PC-3 (cell line): ENCODE data around the gene SHLD1. TPM values are rescaled to one million over a fixed set of nuclear protein-coding genes. Genes with fewer than 3 reads are reported as not detected.

ENCODE experiments used
- ATAC-seq: fragments of 200-7000 bp; cut with Tn5 transposase; 2 replicates; pipeline ENCODE4 v1.9.1; 2020; ENCODE audit warnings: mild to moderate bottlenecking, moderate library complexity
- BruUV-seq: library from RNA; stranded (reverse); fragments of 400-500 nt; replicated peaks from 2 replicates; lab custom pipeline; 2021; lab: Mats Ljungman, UMichigan
- CTCF ChIA-PET: fragments of 300-600 bp; sonication (Branson Sonifier 250); formaldehyde crosslinking; loops from one replicate; lab custom pipeline; 2022; ENCODE audit warnings: antibody characterized with exemption; lab: Charles Lee
- POLR2A ChIA-PET: fragments of 300-600 bp; sonication (Branson Sonifier 250); formaldehyde crosslinking; loops from one replicate; lab custom pipeline; 2022; ENCODE audit warnings: antibody characterized with exemption; ENCODE audit not compliant: unreplicated experiment; lab: Charles Lee
- DNase-seq: peaks from one replicate; pipeline ENCODE4 v3.0.0-alpha.2; 2015
- H2AFZ ChIP-seq: fragments of 300-600 bp; sonication (generic); 2 replicates; pipeline ENCODE4 v1.6.0; 2016; ENCODE audit warnings: antibody characterized with exemption, low read length
- H3F3A ChIP-seq: fragments of 300-600 bp; sonication (generic); one replicate; pipeline ENCODE4 v1.6.0; 2017; ENCODE audit warnings: antibody characterized with exemption, low read length, control low read depth, mild to moderate bottlenecking; ENCODE audit not compliant: unreplicated experiment
- H3K27ac ChIP-seq: fragments of 300-600 bp; sonication (generic); 2 replicates; pipeline ENCODE4 v1.5.1; 2016; ENCODE audit warnings: mild to moderate bottlenecking, low read length
- H3K27me3 ChIP-seq: fragments of 300-600 bp; sonication (generic); 2 replicates; pipeline ENCODE4 v1.6.1; 2016; ENCODE audit warnings: low read length, mixed read lengths
- H3K36me3 ChIP-seq: fragments of 300-600 bp; sonication (generic); 2 replicates; pipeline ENCODE4 v1.6.1; 2016; ENCODE audit warnings: low read depth, mixed run types, low read length, mixed read lengths
- H3K4me1 ChIP-seq: fragments of 300-600 bp; sonication (generic); 2 replicates; pipeline ENCODE4 v1.5.1; 2016; ENCODE audit warnings: low read length; ENCODE audit not compliant: insufficient read depth
- H3K4me2 ChIP-seq: fragments of 300-600 bp; sonication (generic); 2 replicates; pipeline ENCODE4 v1.6.0; 2016; ENCODE audit warnings: low read length
- H3K4me3 ChIP-seq: fragments of 300-600 bp; sonication (generic); 2 replicates; pipeline ENCODE4 v1.5.1; 2016; ENCODE audit warnings: mild to moderate bottlenecking, low read length, mixed read lengths
- H3K79me2 ChIP-seq: fragments of 300-600 bp; sonication (generic); 2 replicates; pipeline ENCODE4 v1.6.1; 2017; ENCODE audit warnings: low read length, mixed read lengths
- H3K9ac ChIP-seq: fragments of 300-600 bp; sonication (generic); 2 replicates; pipeline ENCODE4 v1.6.0; 2016; ENCODE audit warnings: mild to moderate bottlenecking, low read length
- H3K9me2 ChIP-seq: fragments of 300-600 bp; sonication (generic); replicated peaks from 2 replicates; pipeline ENCODE4 v1.6.1; 2016; ENCODE audit warnings: mixed run types, low read length, mixed read lengths
- H3K9me3 ChIP-seq: fragments of 300-600 bp; sonication (generic); 2 replicates; pipeline ENCODE4 v1.6.1; 2016; ENCODE audit warnings: low read length, mixed read lengths
- H4K20me1 ChIP-seq: fragments of 300-600 bp; sonication (generic); 2 replicates; pipeline ENCODE4 v1.6.1; 2016; ENCODE audit warnings: low read length, mixed read lengths
- EZH2 ChIP-seq: fragments of 300-600 bp; sonication (generic); IDR thresholded peaks from one replicate; pipeline ENCODE4 v1.6.1; 2017; ENCODE audit warnings: antibody characterized with exemption, mild to moderate bottlenecking, low read length; ENCODE audit not compliant: unreplicated experiment
- EZH2phosphoT487 ChIP-seq: fragments of 300-600 bp; sonication (generic); IDR thresholded peaks from 2 replicates; pipeline ENCODE4 v1.6.1; 2018; ENCODE audit warnings: mild to moderate bottlenecking, antibody characterized with exemption, low read length, borderline replicate concordance
- intact Hi-C: fragments of 100-400 bp; cut with micrococcal nuclease; formaldehyde crosslinking; loops from 2 replicates; pipeline ENCODE4 v1.9.0; 2023
- total RNA-seq: library from RNA; depleted of rRNA; stranded (reverse); fragments of >200 nt; gene quantifications from 2 replicates; pipeline ENCODE4 v1.2.3, GENCODE V29; 2014
- TF ChIP-seq, protein P1 (sequence below): fragments of 300-600 bp; sonication (generic); conservative IDR thresholded peaks from 2 replicates; pipeline ENCODE4 v1.5.1; 2017; ENCODE audit warnings: antibody characterized with exemption, low read depth, mild to moderate bottlenecking, low read length

Gene SHLD1
- total RNA-seq, 1 experiment from 2014 or later, result 3.4 TPM

DNA sequence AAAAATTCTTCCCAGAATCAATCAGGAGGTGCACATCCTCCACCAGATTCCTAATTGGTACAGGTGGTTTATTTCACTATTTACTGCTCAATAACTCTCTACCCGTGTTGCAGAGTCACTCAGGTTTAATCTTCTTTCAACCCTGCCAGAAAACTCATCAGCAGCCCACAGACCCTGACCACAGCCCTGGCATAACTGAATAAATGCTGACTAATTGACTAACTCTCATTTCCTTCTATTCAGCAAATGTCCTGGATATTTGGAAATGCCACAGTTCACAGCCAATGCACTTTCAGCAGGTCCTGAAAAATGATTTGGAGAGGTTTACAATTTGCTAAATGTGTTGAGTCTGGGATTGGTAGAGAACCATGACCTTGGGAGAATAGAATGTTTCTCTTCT lies 137.8 kb downstream of the SHLD1 start:
- BruUV-seq, result no TSS peak
- peaks cover 41% of the 10 kb centered on the region; the same call in 1 of the 2 replicates for H3K27me3 ChIP-seq

DNA sequence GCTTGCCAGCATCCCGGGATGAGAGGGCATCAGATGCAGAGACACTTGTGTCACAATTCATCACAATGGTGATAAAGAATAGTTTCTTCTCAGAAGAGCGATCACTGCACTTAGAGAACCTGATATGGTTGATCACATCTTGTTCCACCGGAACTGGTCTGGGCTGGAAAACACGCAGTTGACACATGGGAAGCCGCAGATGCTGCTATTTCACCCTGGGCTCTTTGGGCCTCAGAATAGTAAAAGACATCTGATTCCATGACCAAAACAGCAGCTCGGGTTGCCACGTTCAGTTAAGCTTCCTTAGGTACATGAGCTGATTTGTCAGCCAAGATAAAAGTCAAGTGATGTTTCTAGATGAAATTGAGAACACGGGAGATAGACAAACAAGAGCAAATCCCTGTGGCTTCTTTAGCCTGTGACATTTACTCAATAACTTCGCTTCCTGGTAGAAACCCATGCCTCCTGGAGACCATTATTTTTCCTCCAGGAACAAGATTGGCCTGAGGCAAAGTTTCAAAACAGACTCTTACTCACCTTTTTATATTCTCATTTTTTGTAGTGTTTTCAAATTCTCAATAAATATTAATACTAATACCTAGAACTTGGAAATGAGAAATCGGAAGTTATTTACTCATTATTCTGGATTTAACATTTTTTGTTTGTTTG lies 140.7 kb downstream of the SHLD1 start:
- no TSS peak for BruUV-seq
- Histone ChIP-seq H3K79me2 (no peaks in the 10 kb centered on the region), H3K27me3 (peaks cover 32% of the 10 kb centered on the region; the same call in 1 of the 2 replicates), H3F3A (no peaks in the 10 kb centered on the region), H3K9me3 (no peaks in the 10 kb centered on the region), H3K9ac (no peak overlapping the region), H2AFZ (no peak overlapping the region), H3K4me3 (no peak overlapping the region), H3K4me2 (no peak overlapping the region), H3K9me2 (no peaks in the 10 kb centered on the region), H3K27ac (no peak overlapping the region), H4K20me1 (no peaks in the 10 kb centered on the region), H3K36me3 (no peaks in the 10 kb centered on the region), H3K4me1 (no peaks in the 10 kb centered on the region)
- POLR2A ChIA-PET, result no interaction called here
- CTCF ChIA-PET, result no interaction called here
- DNase-seq, result peak; percentile 19
- TF ChIP-seq EZH2 (no peak), EZH2phosphoT487 (no peak)
- TF ChIP-seq, protein P1, sequence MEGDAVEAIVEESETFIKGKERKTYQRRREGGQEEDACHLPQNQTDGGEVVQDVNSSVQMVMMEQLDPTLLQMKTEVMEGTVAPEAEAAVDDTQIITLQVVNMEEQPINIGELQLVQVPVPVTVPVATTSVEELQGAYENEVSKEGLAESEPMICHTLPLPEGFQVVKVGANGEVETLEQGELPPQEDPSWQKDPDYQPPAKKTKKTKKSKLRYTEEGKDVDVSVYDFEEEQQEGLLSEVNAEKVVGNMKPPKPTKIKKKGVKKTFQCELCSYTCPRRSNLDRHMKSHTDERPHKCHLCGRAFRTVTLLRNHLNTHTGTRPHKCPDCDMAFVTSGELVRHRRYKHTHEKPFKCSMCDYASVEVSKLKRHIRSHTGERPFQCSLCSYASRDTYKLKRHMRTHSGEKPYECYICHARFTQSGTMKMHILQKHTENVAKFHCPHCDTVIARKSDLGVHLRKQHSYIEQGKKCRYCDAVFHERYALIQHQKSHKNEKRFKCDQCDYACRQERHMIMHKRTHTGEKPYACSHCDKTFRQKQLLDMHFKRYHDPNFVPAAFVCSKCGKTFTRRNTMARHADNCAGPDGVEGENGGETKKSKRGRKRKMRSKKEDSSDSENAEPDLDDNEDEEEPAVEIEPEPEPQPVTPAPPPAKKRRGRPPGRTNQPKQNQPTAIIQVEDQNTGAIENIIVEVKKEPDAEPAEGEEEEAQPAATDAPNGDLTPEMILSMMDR, result no peak
- no peak for ATAC-seq
- intact Hi-C loops, result no loop called here

More for the DNA sequence above, 137.8 kb downstream of the SHLD1 start:
- Histone ChIP-seq H2AFZ (no peak overlapping the region), H3F3A (no peaks in the 10 kb centered on the region), H3K9ac (no peak overlapping the region), H3K9me2 (no peaks in the 10 kb centered on the region), H3K4me1 (no peaks in the 10 kb centered on the region), H3K79me2 (no peaks in the 10 kb centered on the region), H3K4me3 (no peak overlapping the region), H3K4me2 (no peak overlapping the region), H3K36me3 (no peaks in the 10 kb centered on the region), H4K20me1 (no peaks in the 10 kb centered on the region), H3K27ac (no peak overlapping the region), H3K9me3 (no peaks in the 10 kb centered on the region)
- ChIA-PET POLR2A (no interaction called here), CTCF (no interaction called here)
- DNase-seq (peak; percentile 35), ATAC-seq (no peak)
- intact Hi-C loops, result no loop called here
- TF ChIP-seq EZH2, result no peak
- TF ChIP-seq EZH2phosphoT487, result no peak
- TF ChIP-seq, protein P1, result no peak

DNA sequence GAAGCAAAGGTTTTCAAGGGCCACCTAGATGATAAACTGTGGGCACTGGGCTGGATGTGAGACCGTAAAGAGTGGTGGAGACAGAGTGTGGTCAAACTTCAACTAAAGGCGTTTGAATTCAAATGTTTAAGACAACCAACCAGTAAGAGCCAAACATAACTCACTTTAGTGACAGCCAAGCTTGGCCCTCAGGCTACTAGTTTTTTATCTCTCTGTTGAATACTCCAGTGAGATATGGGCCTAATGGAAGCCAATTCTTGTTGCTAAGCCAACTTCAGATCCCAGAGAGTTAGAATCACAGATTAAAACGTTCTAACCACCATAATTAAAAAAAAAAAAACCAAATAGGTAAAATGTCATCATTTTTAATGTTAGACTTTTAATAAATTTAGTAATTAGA lies 142.9 kb downstream of the SHLD1 start:
- Histone ChIP-seq H3K9me3 (no peaks in the 10 kb centered on the region), H3K27me3 (peaks cover 37% of the 10 kb centered on the region), H3K79me2 (no peaks in the 10 kb centered on the region), H2AFZ (no peak overlapping the region), H3K9me2 (no peaks in the 10 kb centered on the region), H3F3A (no peaks in the 10 kb centered on the region), H3K4me2 (no peak overlapping the region), H3K4me1 (no peaks in the 10 kb centered on the region), H3K9ac (no peak overlapping the region), H3K4me3 (no peak overlapping the region), H4K20me1 (no peaks in the 10 kb centered on the region), H3K36me3 (no peaks in the 10 kb centered on the region), H3K27ac (no peak overlapping the region)
- DNase-seq, result no peak
- POLR2A ChIA-PET, result no interaction called here
- CTCF ChIA-PET, result no interaction called here
- intact Hi-C loops, result no loop called here
- no TSS peak for BruUV-seq
- TF ChIP-seq EZH2, result no peak
- TF ChIP-seq EZH2phosphoT487, result no peak
- TF ChIP-seq, protein P1, result no peak
- no peak for ATAC-seq
